ENCODE results near the gene ADM2. TPM values are rescaled to one million over a fixed set of nuclear protein-coding genes. Genes with fewer than 3 reads are reported as not detected.

ADM2 gene
- total RNA-seq, 6 experiments from 2014 or later = 1.0 to 19.2 (median 2.2) TPM

DNA sequence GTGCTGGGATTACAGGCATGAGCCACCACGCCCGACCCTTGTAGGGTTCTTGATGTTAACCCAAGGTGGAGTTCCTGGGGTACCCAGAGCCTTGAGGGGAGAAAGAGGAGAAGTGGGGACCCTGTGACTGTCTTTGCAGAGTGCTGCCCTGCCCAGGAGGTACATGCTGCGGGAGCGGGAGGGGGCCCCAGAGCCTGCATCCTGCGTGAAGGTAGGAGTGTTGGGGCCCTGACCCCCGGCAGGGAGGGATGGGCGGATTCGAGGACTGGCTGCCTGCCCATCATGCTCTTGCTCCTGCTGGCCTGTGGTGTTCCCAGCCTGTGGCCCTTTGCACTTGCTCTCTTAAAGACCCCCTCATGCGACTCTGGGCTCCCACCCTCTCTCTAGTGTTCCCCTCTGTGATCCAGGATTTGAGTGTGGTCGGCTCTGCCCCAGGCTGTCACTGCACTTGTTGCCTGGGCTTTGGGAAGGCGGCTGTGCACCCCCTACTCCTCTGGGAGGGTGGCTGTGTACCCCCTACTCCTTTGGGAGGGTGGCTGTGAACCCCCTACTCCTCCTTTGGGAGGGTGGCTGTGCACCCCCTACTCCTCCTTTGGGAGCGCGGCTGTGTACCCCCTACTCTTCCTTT lies 39.6 kb downstream of the ADM2 start:
- no peak for DNase-seq
- Histone ChIP-seq H3K27me3 (no peaks in the 10 kb centered on the region), H3K36me3 (peaks cover 0 to 27% (median 7%) of the 10 kb centered on the region in 4 donors), H3K4me1 (peaks cover 0 to 16% (median 6%) of the 10 kb centered on the region in 4 donors), H3K9me3 (no peaks in the 10 kb centered on the region), H3K27ac (no peak overlapping the region), H3K4me3 (no peak overlapping the region)
- no peak for TF ChIP-seq POLR2A (IDR thresholded peaks at IDR 0.05)
- TF ChIP-seq, protein P1, sequence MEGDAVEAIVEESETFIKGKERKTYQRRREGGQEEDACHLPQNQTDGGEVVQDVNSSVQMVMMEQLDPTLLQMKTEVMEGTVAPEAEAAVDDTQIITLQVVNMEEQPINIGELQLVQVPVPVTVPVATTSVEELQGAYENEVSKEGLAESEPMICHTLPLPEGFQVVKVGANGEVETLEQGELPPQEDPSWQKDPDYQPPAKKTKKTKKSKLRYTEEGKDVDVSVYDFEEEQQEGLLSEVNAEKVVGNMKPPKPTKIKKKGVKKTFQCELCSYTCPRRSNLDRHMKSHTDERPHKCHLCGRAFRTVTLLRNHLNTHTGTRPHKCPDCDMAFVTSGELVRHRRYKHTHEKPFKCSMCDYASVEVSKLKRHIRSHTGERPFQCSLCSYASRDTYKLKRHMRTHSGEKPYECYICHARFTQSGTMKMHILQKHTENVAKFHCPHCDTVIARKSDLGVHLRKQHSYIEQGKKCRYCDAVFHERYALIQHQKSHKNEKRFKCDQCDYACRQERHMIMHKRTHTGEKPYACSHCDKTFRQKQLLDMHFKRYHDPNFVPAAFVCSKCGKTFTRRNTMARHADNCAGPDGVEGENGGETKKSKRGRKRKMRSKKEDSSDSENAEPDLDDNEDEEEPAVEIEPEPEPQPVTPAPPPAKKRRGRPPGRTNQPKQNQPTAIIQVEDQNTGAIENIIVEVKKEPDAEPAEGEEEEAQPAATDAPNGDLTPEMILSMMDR (IDR thresholded peaks at IDR 0.05) = no peak
- 81% methylated on average over 4 of the region's 13 CpGs for whole genome bisulfite sequencing (ENCODE audit: insufficient coverage, low coverage, low lambda C conversion rate, missing lambda C conversion rate)
- ATAC-seq = no peak
- intact Hi-C loops (cut with DNase I) = loop anchor here in 1 of 2 donors (10.0 kb wide), 1 partner anchor 94 kb away; no protein-coding TSS in a partner anchor

- no peak for TF ChIP-seq POLR2A (IDR thresholded peaks at IDR 0.05)
- TF ChIP-seq, protein P1 (IDR thresholded peaks at IDR 0.05) = no peak
- ATAC-seq (no peak), DNase-seq (no peak)
- WGBS (ENCODE audit: insufficient coverage, low coverage, low lambda C conversion rate, missing lambda C conversion rate) = 92% methylated on average over 6 of the region's 10 CpGs
- Histone ChIP-seq H3K27ac (no peak overlapping the region), H3K9me3 (no peaks in the 10 kb centered on the region), H3K36me3 (peaks cover 0 to 27% (median 7%) of the 10 kb centered on the region in 4 donors), H3K4me1 (peaks cover 0 to 18% (median 8%) of the 10 kb centered on the region in 4 donors), H3K4me3 (no peak overlapping the region), H3K27me3 (no peaks in the 10 kb centered on the region)
- intact Hi-C loops (cut with DNase I) = loop anchor here in 1 of 2 donors (10.0 kb wide), 1 partner anchor 93 kb away; no protein-coding TSS in a partner anchor
These were observed 40.4 kb downstream of the ADM2 start for GRCh38 chr22:50521710-50522109.

- Histone ChIP-seq H3K4me3 (no peak overlapping the region), H3K27me3 (no peaks in the 10 kb centered on the region), H3K4me1 (peaks cover 0 to 24% (median 8%) of the 10 kb centered on the region in 4 donors), H3K27ac (no peak overlapping the region), H3K9me3 (no peaks in the 10 kb centered on the region), H3K36me3 (peaks cover 0 to 27% (median 7%) of the 10 kb centered on the region in 4 donors)
- no peak for TF ChIP-seq POLR2A (IDR thresholded peaks at IDR 0.05)
- TF ChIP-seq, protein P1 (IDR thresholded peaks at IDR 0.05) = no peak
- intact Hi-C loops (cut with DNase I) = loop anchor here in 1 of 2 donors (10.0 kb wide), 1 partner anchor 92 kb away; no protein-coding TSS in a partner anchor
- ATAC-seq (no peak), DNase-seq (no peak)
- WGBS (ENCODE audit: insufficient coverage, low coverage, low lambda C conversion rate, missing lambda C conversion rate) = no CpG with 5 or more reads among the region's 15 CpGs
These were observed 41.0 kb downstream of the ADM2 start for GRCh38 chr22:50522208-50522805.

GRCh38 chr22:50522806-50523438 lies 41.6 kb downstream of the ADM2 start:
- Histone ChIP-seq H3K27ac (no peak overlapping the region), H3K27me3 (no peaks in the 10 kb centered on the region), H3K4me3 (no peak overlapping the region), H3K4me1 (peaks cover 0 to 24% (median 8%) of the 10 kb centered on the region in 4 donors), H3K9me3 (no peaks in the 10 kb centered on the region), H3K36me3 (peaks cover 0 to 27% (median 7%) of the 10 kb centered on the region in 4 donors)
- intact Hi-C loops (cut with DNase I) = loop anchor here in 1 of 2 donors (10.0 kb wide), 1 partner anchor 92 kb away; no protein-coding TSS in a partner anchor
- no peak for DNase-seq
- ATAC-seq = no peak
- WGBS (ENCODE audit: insufficient coverage, low coverage, low lambda C conversion rate, missing lambda C conversion rate) = 72% methylated on average over 3 of the region's 22 CpGs
- TF ChIP-seq, protein P1 (IDR thresholded peaks at IDR 0.05) = no peak
- no peak for TF ChIP-seq POLR2A (IDR thresholded peaks at IDR 0.05)

All from right lobe of liver (tissue), 6 donors.